Measurements from ENCODE around the gene SOAT1.

DNA sequence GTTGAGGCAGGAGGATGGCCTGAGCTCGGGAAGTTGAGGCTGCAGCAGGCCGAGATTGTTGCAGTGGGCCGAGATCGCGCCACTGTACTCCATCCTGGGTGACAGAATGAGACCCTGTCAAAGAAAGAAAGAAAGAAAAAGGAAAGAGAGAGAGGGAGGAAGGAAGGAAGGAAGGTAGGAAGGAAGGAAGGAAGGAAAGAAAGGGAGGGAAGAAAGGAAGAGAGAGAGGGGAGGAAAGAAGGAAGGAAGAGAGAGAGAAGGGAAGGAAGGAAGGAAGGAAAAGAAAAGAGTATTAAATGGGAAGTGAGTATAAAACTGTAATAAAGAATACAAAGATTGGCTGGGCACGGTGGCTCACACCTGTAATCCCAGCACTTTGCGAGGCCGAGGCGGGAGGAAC lies 45.7 kb upstream of the SOAT1 start:
- TF ChIP-seq, protein P1, sequence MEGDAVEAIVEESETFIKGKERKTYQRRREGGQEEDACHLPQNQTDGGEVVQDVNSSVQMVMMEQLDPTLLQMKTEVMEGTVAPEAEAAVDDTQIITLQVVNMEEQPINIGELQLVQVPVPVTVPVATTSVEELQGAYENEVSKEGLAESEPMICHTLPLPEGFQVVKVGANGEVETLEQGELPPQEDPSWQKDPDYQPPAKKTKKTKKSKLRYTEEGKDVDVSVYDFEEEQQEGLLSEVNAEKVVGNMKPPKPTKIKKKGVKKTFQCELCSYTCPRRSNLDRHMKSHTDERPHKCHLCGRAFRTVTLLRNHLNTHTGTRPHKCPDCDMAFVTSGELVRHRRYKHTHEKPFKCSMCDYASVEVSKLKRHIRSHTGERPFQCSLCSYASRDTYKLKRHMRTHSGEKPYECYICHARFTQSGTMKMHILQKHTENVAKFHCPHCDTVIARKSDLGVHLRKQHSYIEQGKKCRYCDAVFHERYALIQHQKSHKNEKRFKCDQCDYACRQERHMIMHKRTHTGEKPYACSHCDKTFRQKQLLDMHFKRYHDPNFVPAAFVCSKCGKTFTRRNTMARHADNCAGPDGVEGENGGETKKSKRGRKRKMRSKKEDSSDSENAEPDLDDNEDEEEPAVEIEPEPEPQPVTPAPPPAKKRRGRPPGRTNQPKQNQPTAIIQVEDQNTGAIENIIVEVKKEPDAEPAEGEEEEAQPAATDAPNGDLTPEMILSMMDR (IDR thresholded peaks at IDR 0.05) = no peak
- no peak for TF ChIP-seq POLR2A (IDR thresholded peaks at IDR 0.05)

Data from esophagus squamous epithelium (tissue), 4 donors.